NOMO-1 treated with DMSO at 0.1 percent for 48 hours (cell line): ENCODE results near the gene PANK1.
"Not testable (repeated sequence)": the region's sequence is repeated elsewhere in the genome, so short reads cannot be mapped to it uniquely, and the experiment has no call there.

Source experiments
- DNase-seq: peaks from one replicate; lab custom pipeline; 2025; ENCODE audit not compliant: unreplicated experiment; lab: John Stamatoyannopoulos, UW

Gene PANK1

DNA sequence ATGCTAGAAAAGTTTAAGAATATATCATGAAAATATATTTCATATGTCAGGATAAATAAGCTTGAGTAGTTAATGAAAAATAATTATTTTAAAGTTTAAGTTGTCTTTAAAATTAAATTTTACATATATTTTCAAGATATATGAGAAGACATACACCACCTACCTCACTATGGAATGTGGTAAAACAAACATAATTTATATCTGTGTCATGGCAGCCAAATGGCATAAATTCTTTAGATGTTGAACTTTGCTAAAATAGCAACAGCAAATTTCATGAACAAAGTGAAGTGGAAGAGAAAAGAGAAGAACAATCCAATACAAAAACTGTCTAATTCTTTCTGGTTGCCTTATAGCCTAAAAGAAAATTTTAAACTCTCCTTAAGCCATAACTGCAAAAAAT lies 70.0 kb downstream of the PANK1 start:
- no peak for DNase-seq

DNA sequence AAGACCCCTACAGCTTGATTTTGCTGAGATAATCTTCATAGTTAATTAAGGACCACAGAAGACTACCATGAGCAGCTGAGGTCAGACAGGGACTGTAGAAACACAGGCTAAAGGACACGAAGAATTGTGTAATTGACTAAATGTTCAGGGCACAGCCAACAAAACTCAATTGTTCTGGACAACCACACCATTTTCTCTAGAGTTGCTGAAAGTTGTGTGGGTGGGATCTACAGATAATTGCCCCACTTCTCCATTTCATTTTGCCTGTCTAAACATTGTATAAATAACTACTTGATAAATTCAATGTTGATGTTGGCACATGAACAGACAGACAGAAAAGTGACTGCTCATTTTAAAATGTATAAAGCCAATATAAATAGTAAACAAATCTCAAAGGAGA lies 70.7 kb downstream of the PANK1 start:
- DNase-seq: no peak

DNA sequence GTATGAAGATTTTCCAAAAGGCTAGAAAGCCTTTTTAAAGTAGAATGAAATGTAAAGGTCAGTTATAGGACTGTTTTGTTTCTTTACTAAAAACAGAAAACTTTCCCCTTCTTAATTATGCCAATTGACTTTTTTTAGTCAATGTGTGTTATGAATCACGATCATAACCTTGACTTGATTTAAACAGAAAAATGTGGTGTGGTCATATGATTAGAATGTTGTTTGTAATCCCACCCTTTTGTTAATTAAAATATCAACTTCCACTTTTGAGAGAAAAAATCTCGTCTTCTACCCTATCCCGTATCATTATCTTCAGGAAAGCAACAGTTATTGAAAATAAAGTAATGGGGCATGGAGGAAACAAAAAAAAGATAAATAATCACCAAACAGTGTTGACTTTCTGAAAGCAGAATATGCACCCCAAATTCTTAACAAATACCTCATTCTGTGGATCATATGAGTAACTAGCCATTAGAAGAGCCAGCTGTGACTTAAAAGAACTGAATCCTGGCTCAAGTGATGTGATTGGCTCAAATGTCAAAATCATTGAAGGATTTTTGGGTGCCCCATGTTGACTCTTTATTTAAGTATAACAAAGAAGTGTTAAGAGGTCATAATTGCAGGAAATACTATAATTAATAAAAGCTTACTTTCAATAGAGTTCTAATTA lies 77.3 kb downstream of the PANK1 start:
- DNase-seq: no peak

DNA sequence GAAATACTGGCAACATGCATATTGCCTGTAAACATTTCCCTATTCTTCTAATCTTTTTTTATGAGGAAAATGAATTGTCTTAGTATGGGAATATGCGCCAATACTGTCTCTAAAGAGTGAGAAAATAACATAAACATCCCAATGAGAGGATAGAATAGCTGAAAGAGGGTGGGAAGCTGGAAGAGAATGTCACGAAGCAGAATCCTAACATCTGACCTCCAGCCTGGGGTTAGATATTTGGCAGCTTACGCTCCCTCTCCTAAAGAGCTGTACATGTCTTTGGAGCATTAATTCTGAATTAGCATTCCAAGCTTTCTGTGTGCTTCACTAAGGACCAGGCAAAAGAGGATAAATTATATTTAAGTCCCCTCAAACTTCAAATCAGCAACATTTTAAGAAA lies 78.0 kb downstream of the PANK1 start:
- no peak for DNase-seq

DNA sequence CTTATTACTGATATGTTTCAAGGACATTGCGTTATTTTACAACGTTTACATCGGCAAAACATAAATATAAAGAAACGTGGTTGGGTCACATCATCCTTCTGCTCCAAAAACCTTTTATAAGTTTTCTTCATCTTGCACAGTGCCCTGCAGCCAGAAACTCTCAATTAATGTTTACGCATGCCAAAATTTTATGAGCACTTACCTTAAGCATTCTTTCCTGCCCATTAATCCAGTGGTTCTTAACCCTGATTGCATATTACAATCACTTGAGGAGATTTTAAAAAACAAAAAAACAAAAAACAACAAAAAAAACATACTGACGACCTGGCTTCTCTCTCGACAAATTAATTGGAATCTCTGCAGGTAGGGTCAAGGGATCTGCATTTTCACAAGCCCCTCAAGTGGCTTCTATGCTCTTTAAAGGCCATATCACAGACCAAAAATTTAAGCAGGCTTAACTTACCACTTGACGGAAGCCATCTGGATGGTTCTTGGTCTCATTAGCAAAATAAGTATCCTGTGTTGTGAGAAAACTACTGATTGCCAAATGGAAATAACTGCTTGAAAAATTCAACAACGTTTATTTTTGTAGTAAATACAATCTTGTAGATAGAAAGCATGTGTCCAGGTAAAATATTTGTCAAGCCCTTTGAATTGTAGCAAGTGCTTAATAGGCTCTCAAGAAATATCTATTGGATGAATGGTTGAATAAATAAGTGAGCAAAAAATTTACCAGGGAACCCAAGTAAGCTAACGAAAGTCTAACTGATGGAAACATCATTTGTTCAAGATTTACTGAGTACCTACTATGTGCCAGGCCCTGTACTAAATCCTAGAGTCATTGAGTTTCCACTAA lies 78.7 kb downstream of the PANK1 start:
- DNase-seq: no peak

DNA sequence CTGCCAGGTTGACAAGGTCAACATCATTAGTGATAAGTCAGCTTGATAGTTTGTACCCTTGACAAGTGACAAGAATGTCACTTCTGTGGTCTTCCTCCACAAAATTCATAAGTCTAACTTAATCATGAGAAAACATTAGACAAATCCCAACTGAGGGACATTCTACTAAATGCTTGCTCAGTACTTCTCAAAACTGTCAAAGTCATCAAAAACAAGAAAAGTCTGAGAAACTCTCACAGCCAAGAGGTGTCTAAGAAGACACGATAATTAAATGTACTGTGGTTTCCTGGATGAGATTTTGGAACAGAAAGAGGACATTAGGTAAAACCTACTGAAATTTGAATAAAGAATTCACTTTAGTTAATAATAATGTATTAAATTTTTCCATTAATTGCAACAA lies 79.9 kb downstream of the PANK1 start:
- DNase-seq: no peak

DNA sequence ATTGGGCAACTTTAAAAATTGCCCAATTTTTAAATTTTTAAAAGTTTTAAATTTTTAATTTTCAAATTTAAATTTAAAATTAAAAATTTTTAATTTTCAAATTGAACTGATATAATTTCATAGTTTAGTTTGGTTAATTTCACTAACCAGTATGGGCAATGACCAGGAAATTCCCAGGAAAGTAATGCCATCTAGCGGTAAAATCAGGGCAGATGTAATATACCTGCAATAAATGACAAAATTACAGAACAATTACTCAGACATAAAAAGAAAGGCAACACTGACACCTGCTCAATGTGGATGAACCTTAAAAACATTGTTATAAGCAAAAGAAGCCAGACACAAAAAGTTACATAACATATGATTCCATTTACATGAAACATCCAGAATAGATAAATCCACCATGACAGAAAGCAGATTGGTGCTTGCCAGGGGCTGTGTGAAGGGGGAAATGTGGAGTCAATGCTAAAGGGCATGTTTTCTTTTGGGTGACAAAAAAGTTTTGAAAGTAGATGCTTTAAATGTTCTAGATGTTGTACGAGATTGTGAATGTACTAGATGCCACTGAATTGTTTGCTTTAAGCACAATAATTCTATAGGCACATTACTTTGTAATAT lies 81.1 kb downstream of the PANK1 start:
- DNase-seq: peak; percentile 18

DNA sequence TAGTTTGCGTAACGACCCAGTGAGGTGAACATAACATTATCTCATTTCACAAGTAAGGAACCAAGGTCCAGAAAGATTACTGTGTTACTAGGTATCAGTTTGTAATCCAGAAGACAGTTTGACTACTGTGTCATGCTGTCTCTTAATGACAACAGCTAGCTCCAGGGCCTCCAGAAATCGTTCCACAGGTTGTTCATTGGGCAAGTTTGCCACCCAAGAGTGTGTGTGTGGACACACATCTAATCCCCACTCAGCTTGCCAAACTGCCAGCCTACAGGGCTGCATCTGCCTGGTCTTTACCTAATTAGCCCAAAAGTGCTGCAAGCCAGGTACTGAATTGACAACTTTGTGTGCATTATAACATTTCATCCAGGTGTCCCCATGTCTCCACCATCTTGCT lies 81.7 kb downstream of the PANK1 start:
- DNase-seq: no peak

DNA sequence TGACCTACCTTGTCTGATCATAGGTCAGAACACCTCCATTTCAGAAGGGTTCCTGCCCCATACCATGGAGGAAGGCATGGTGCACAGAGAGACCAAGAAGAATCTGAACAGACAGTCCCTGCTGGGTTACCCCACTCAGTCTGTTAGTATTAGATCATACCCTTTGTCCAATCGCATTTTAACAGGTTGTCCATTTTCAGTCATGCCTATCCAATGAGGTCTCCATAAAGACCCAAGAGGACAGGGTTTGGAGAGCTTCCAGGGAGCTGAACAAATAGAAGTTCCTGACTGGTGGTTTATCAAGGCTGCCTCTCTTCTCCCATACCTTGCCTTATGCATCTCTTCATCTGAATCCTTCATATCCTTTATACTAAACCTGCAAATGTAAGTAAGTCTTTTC lies 88.4 kb downstream of the PANK1 start:
- no peak for DNase-seq

DNA sequence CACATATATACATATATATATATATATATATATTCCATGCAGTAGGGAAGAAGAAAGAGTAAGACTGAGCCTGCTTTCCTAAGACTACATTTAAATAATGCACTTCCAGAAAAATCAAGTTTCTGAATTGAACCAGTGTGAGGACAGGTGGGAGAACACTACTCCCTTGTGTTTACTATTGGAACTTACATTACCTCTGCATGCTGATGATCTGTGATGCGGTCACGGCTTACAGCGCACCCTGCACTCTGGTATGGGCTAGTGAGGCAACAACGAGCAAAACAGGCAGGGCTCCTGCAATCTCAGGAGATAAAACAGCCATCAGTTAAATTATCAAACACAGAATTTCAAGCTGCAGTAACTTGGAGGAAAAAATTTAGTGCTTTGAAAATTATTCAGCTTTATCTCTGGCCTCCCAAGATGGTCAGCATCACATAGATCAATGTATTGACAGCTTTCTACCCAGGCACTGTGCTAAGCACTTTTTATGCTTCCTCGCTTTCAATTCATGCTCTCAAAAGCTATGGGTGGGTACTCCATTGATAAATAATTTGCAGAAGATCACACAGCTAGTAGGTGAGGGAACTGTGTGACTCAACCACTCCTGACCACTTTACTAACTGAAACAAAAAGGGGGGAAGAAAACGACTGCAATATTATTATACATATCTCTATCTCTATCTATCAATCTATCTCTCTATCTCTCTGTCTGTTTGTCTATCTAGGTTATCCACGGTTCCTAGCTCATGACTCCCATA lies 89.2 kb downstream of the PANK1 start:
- DNase-seq: no peak

DNA sequence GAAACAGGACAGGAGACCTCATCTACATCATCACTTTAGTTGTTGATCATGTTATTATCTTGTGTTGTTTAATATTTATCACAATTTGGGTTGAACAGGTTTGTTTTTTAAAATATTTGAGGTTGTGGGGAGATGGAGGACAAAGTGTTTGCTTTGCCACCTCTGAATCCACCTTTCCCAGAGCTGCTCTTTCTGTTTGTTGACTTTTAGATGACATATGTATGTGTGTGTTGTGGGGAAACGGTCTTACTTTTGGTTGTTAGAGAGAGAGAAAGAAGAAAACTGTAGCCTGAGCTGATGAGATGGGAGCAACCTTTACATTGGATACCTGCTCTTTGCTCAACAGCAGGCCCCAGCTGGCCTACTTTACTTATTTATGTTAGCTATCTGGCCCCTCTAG lies 90.6 kb downstream of the PANK1 start:
- DNase-seq: no peak

DNA sequence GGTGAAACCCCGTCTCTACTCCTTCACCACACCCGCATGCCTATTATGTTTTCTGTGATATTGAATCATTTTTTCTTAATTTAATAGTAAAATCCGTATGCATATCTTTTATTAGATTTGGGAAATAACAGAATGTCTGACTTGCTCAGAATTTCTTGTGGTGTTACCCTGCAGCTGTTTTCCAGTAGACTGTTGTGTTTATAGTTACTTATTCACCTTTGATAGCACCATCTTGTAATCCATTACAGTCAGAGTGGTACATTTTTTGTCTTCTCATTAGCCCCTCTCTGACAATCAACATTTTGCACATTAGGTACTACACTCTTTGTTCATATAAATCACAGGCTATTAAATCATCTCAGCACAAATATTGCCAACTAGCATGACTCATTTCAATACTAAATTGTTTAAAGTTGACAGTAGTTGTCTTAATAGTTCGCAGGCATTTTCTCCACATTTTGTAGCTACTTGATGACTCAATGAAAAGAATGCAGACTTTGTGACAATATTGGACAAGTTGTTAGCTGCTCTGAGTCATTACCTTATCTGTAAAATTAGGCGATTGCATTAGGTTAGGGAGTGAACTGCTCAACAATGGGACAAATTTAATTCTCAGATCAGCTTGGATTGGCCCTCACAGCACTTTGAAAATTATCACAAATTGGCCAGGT lies 91.8 kb downstream of the PANK1 start:
- DNase-seq: no peak

DNA sequence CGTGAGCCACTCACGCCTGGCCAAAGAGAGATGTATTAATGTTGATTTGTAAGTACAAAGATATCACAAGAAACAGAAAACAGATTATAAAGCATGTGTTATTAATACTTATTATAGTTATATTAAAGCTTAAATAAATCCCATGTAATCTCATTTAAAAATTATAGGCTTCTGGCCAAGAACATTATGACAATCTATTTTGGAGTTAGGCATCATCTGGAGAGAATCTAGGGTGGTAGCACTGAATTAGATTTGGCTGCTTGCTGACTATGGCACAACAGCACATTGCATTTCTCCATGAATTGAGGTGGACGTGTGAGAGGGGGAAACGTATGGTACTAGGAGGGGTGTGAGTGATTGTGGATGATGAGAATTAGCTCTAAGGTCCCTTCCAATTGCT lies 92.8 kb downstream of the PANK1 start:
- no peak for DNase-seq

DNA sequence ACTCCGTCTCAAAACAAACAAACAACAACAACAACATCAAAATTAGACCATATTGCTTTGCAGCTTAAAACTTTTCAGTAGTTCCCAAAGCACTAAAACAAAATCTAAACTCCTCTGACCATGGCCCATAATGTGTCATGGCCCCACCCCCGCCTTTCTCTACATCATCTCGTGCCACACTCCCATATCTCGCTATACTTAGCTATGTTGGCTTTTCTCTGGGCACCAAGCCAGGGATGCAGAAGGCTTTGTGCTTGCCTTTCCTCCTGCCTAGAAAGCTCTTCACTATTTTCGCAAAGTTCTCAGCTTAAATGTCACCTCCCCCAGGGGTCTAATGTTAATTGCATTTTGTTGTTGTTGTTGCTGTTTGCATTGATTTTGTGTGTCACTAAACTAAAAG lies 94.5 kb downstream of the PANK1 start:
- no peak for DNase-seq

DNA sequence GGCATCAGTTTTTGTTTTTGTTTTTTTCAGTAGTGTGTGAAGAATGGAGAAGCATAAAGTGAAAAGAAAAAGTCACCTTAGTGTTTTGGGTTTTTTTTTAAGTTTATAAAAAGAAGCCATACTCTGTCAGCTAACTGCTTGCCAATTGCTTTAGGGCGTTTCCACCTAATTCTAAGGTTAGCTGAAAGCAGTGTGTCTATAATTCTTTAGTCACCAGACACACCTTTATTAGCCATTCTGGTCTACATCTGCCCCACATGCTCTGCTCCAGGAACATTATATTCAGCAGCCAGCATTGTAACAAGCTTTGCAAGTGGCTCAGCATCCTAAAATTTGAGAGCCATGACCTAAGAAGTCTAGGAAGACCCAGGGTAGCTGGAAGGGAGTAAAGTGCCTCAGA lies 95.5 kb downstream of the PANK1 start:
- DNase-seq: no peak

DNA sequence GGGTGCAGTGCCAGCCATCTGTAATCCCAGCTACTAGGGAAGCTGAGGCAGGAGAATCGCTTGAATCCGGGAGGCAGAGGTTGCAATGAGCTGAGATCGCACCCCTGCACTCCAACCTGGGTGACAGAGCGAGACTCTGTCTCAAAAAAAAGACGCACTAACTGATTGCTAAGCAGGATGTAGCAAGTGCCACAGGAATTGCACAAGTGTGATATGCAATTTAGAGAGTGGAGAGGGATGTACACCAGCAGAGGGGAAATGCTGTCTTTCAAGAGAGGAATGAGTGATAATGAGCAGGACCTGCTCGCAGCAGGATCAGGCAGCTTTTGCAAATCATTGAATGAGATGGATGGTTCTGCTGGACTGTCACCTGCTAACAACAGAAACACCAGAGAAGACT lies 96.4 kb downstream of the PANK1 start:
- DNase-seq: peak; percentile 65

DNA sequence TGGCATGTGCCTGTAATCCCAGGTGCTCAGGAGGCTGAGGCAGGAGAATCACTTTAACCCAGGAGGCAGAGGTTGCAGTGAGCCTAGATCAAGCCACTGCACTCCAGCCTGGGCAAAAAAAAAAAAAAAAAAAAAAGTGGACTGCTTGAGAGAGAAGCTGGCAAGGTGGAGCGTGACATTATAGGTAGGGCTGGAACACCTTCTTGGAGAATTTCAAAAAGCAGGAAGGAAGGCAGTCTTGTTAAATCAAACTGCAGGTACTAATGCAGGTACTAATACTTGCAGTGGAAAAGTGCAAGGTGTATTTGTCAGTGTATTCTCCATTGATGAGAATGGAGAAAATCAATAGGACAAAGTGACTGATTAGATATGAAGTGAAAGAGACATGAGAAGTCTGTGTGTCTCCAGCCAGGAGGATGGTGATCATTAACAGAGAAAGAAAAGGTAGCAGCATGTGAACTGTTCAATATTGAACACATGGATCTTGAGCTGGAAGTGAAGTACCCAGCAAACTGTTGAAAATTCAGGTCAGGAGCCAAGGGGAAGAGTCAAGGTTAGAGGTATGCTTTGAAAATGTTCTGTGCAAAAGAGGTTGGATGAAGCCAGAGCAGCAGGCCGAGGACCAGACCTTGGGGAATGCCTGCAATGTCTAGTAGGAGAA lies 97.1 kb downstream of the PANK1 start:
- no peak for DNase-seq

DNA sequence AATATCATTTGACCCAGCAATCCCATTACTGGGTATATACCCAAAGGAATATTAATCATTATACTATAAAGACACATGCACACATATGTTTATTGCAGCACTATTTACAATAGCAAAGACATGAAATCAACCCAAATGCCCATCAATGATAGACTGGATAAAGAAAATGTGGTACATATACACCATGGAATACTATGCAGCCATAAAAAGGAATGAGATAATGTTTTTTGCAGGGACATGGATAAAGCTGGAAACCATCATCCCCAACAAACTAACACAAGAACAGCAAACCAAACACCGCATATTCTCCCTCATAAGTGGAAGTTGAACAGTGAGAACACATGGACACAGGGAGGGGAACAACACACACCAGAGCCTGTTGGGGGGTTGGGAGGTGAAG lies 98.4 kb downstream of the PANK1 start:
- DNase-seq: not testable (repeated sequence)

DNA sequence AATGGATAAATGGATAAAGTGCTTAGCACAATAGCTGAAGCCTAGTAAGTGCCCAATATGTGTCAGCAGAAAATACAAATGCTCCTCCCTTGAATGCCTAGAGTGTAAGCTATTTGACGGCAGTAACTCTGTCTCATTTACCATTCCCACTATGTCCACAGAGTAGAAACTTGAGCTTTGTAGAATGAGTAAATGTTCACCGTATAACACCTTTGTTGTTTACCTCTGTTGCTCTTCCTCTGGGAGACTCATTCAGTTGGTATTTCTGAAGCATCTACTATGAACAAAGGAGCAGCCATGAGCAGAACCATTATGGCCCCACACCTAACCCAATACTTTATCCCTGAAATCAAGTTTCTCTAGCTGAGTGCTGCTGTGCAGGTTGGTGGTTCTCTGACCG lies 101.2 kb downstream of the PANK1 start:
- DNase-seq: no peak

DNA sequence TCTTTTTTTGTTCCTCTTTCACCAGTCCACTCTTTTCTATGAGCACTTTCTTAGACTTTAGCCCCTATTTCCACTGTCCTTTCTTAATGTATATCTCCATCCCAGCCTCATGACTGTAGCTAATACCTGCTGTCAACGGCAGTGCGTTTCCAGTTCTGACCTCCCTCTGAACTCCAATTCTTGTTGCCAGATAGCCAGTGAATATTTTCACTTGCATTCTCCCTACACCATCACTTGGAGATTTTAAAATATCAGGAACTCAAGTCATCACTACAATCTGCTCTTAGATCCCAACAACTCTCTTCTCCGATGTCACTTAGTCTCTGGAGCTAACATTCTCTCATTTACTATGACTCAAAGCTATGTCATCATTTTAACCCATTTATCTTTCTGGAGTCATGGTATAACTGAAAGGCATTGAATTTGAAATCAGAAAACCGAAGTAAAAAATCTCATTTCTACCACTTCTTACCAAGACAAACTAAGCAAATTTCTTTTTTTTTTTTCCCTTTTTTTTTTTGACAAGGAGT lies 104.6 kb downstream of the PANK1 start:
- DNase-seq: no peak
